DMS79 (cell line): ENCODE data around the gene FDXR.

Source experiments
- DNase-seq: peaks from one replicate; lab custom pipeline; 2025; lab: John Stamatoyannopoulos, UW

FDXR gene

GRCh38 chr17:74857191-74857590 lies 15.6 kb downstream of the FDXR start:
- DNase-seq, result peak; percentile 5

GRCh38 chr17:74856112-74856511 lies 16.7 kb downstream of the FDXR start:
- DNase-seq, result no peak

- no peak for DNase-seq
Observed at GRCh38 chr17:74855323-74855722, 17.5 kb downstream of the FDXR start.

- no peak for DNase-seq
Observed at GRCh38 chr17:74854792-74855191, 18.0 kb downstream of the FDXR start.

- DNase-seq, result no peak
Observed at GRCh38 chr17:74853669-74854068, 19.1 kb downstream of the FDXR start.

GRCh38 chr17:74853048-74853397 lies 19.8 kb downstream of the FDXR start:
- no peak for DNase-seq

- no peak for DNase-seq
Observed at GRCh38 chr17:74852237-74853047, 20.4 kb downstream of the FDXR start.

GRCh38 chr17:74851612-74852236 lies 21.1 kb downstream of the FDXR start:
- no peak for DNase-seq

GRCh38 chr17:74850914-74851313 lies 21.9 kb downstream of the FDXR start:
- DNase-seq, result no peak

- no peak for DNase-seq
Observed at GRCh38 chr17:74850310-74850709, 22.5 kb downstream of the FDXR start.

- no peak for DNase-seq
Observed at GRCh38 chr17:74848656-74849399, 24.0 kb downstream of the FDXR start.

- DNase-seq, result no peak
Observed at GRCh38 chr17:74846621-74847020, 26.2 kb downstream of the FDXR start.

GRCh38 chr17:74843352-74843627 lies 29.5 kb downstream of the FDXR start:
- no peak for DNase-seq

- DNase-seq, result peak; percentile 32
Observed at GRCh38 chr17:74842599-74843351, 30.0 kb downstream of the FDXR start.

GRCh38 chr17:74842146-74842598 lies 30.6 kb downstream of the FDXR start:
- DNase-seq, result no peak

GRCh38 chr17:74840989-74841666 lies 31.7 kb downstream of the FDXR start:
- no peak for DNase-seq

GRCh38 chr17:74839990-74840852 lies 32.6 kb downstream of the FDXR start:
- DNase-seq, result no peak

- no peak for DNase-seq
Observed at GRCh38 chr17:74838274-74838673, 34.5 kb downstream of the FDXR start.

GRCh38 chr17:74836691-74837467 lies 35.9 kb downstream of the FDXR start:
- no peak for DNase-seq

- no peak for DNase-seq
Observed at GRCh38 chr17:74836191-74836590, 36.6 kb downstream of the FDXR start.
